Suppressor macrophage treated with lipopolysaccharide for 4 hours (primary cell): ENCODE results near the gene ZNF615.
"Not testable (repeated sequence)": the region's sequence is repeated elsewhere in the genome, so short reads cannot be mapped to it uniquely, and the experiment has no call there.

ENCODE experiments used
- DNase-seq: peaks from one replicate; pipeline ENCODE4 v3.0.0-alpha.2; 2020

The ZNF615 gene

DNA sequence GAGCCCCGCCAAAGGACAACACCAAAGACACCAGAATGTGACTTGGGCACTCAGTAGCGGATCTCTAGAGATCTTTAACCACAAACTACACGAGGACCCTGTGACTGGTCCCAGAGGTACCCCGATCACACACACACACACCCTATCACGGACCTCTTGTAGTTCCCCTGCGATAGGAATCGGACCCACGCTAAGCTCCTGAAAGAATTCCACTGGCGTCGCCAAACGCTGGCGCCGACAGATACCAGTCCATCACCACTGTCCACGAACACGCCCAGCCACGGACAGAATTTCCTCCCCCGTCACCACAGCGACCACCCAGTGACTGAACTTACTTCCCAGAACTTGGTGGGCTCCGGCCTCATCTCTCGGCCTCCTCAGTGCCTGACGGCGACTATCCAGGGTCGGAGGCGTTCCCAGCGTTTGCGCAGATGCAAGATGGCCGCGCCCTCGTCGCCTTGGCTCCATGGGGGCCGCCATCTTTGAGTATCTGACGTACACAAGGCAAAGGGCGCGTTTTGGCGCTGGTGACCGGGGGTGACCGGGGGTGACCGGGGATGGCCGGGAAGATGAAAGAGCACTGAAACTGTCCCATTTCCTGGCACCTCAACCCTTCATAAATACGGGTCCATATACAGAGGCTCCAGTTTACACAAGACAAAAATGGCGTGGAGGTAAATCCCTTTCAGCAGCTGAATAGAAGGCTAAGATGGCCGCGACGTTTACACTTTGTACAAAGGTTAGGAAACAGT lies at the start of gene ZNF615:
TSS of gene ZNF615 (minus strand) at position 406 of the 752 bp plus-strand sequence. CDS start 4,500 bp downstream, outside the sequence.
- DNase-seq = peak; percentile 93

DNA sequence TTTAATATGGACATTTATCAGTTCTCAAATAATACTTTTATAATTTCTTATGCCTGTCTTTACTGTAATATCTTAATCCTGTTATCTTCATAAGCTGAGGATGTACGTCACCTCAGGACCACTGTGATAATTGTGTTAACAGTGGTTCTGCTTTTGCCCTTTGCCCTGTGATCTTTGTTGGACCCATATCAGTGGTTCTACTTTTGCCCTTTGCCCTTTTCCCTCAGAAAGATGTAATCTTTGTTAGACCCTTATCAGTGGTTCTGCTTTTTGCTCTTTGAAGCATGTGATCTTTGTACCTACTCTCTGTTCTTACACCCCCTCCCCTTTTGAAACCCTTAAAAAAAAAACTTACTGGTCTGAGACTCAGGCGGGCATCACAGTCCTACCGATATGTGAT lies 48.5 kb upstream of the ZNF615 start:
- not testable (repeated sequence) for DNase-seq

DNA sequence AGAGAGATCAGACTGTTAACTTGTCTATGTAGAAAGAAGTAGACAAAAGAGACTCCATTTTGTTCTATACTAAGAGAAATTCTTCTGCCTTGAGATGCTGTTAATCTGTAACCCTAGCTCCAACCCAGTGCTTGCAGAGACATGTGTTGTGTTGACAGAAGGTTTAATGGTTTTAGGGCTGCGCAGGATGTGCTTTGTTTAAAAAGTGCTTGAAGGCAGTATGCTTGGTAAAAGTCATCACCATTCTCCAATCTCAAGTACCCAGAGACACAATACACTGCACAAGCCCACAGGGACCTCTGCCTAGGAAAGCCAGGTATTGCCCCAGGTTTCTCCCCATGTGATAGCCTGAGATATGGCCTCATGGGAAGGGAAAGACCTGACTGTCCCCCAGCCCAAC lies 43.7 kb upstream of the ZNF615 start:
- not testable (repeated sequence) for DNase-seq

DNA sequence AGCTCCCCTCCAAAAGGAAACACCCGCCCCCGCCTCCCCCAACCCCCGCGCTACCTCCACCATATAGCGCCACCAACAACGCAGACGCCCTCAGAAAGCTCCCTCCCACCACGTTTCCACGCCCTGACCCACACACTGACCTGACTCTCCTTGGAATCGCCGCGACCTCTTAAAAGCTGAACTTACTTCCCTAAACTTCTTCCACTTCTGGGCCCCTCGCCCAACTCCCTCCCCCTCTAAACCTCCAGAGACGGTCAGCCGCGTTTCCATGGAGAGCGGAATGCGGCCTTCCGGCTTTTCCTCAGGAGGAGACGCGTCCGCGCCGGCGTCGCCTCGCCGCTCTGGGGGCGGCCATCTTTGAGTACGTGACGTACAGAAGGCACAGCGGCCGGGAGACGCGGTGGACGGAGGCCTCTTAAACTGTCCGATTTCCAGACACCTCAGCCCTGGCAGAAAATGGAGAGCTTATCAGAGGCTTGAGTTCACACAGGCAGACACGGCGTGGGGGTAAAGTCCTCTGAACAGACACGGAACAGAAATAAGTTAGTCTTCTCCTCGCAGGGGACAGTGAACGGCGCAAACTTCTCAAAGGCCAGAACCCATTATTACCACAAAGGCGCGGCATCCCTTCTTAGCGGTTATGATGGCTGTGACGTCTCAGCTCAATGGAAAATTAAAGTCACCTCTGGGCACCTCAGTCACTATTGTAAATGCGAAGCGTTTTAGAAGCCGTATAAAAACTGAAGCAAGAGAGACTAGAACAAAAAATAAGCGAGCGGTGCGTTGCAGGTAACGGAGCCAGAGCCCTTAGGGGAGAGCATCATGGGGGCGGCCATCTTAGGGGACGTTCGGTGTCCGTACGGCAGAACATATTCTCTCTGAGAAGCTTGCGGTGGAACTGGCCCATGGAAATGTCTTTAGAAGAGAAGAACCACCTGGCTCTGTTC lies 40.8 kb upstream of the ZNF615 start, which contains the start of gene ZNF432:
TSS of gene ZNF432 (minus strand) at position 284 of the 947 bp plus-strand sequence. CDS start 1,970 bp downstream, outside the sequence.
- peak; percentile 98 for DNase-seq

DNA sequence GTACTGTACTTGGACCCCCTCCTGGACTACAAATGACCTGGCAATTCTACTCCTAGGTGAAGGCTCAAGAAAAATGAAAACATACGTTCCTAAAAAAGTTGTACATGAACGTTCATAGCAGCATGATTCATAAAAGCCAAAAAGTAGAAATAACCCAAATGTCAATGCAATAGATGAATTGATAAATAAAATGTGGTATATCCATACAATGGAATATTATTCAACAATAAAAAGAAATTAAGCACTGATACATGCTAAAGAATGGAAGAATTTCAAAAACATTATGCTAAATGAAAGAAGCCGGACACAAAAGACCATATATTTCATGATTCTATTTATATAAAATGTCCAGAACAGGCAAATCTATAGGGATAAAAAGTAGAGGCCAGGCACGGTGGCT lies 31.2 kb upstream of the ZNF615 start:
- no peak for DNase-seq

DNA sequence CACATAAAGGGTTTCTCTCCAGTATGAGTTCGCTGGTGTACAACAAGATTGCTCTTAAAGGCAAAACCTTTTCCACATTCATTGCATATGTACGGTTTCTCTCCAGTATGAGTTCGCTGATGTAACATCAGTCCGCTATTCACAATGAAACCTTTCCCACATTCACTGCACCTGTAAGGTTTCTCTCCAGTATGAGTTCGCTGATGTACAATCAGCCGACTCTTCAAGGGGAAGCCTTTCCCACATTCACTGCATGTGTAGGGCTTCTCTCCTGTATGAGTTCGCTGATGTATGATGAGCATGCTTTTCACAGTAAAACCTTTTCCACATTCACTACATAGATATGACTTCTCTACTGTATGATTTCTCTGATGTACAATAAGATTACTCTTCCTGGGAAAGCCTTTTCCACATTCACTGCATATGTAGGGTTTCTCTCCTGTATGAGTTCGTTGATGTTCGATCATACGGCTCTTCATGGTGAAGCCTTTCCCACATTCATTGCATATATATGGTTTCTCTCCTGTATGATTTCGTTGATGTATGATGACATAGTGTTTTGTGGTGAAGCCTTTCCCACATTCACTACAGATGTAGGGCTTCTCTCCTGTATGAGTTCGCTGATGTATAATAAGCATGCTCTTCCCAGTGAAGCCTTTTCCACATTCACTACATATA lies 26.2 kb upstream of the ZNF615 start:
- no peak for DNase-seq

DNA sequence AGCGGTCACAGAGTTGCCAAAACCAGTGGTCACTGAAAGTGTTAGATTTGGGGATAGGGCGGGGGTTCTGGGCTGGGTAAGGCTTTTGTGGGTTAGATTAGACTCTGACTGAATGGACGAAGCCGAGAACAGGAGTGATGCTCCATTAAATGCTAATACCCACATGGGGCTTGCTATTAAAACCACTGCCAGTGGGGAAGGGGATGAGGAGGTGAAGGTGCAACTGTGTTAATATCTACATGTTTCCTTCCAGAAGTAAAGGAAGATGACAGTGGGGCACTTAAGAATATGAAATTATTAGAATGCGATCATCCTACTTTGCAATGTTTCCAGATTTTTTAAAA lies 20.7 kb upstream of the ZNF615 start:
- no peak for DNase-seq

DNA sequence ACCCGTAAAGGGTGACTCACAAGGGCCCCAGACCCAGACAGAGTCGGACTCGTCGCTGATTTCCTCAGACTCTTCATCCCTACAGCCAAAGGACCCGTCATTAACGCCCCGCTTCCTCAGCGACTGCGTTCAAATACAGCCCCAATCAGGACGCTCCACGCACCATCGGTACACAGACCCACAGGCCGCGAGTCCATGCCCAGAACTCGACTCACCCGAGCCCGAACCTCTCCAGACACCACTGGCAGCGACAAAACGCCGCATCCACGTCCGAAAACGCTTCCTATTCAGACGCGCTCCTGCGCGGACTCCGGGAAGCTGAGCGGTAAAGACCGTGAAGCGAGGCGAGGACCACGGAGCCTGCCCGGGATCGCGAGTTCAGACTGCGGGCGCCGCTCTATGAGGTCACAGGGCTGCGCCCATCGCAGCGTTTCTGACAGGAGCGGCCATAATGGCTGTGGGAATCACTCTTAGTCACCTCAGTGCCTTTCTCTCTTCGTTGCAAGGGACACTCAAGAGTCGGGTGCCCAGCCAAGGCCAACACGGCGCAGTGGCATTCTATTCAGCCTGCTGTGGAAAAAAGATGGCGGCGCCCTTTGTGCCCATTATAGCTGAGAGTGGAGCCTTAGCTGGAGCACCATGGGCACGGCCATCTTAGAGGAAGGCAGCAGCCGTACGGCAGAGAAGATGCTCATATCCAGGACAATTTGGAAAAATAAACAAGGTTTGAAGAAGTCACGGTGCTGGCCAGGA lies 20.2 kb upstream of the ZNF615 start, which contains the start of gene ZNF614:
TSS of gene ZNF614 (minus strand) at position 353 of the 753 bp plus-strand sequence. CDS start 2,634 bp downstream, outside the sequence.
- DNase-seq = peak; percentile 89

DNA sequence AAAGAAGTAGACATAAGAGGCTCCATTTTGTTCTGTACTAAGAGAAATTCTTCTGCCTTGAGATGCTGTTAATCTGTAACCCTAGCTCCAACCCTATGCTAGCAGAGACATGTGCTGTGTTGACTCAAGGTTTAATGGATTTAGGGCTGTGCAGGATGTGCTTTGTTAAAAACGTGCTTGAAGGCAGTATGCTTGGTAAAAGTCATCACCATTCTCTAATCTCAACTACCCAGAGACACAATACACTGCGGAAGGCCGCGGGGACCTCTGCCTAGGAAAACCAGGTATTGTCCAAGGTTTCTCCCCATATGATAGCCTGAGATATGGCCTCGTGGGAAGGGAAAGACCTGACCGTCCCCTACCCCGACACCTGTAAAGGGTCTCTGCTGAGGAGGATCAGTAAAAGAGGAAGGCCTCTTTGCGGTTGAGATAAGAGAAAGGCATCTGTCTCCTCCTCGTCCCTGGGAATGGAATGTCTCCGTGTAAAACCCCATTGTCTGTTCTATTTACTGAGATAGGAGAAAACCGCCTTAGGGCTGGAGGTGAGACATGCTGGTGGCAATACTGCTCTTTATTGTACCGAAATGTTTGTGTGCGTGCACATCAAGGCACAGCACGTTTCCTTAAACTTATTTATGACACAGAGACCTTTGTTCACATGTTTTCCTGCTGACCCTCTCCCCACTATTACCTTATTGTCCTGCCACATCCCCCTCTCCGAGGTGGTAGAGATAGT lies 18.4 kb upstream of the ZNF615 start:
- DNase-seq = not testable (repeated sequence)

DNA sequence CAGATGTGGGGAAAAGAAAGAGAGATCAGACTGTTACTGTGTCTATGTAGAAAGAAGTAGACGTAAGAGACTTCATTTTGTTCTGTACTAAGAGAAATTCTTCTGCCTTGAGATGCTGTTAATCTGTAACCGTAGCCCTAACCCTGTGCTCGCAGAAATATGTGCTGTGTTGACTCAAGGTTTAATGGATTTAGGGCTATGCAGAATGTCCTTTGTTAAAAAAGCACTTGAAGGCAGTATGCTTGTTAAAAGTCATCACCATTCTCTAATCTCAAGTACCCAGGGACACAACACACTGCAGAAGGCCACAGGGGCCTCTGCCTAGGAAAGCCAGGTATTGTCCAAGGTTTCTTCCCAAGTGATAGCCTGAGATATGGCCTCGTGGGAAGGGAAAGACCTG lies 16.5 kb upstream of the ZNF615 start:
- DNase-seq = not testable (repeated sequence)

DNA sequence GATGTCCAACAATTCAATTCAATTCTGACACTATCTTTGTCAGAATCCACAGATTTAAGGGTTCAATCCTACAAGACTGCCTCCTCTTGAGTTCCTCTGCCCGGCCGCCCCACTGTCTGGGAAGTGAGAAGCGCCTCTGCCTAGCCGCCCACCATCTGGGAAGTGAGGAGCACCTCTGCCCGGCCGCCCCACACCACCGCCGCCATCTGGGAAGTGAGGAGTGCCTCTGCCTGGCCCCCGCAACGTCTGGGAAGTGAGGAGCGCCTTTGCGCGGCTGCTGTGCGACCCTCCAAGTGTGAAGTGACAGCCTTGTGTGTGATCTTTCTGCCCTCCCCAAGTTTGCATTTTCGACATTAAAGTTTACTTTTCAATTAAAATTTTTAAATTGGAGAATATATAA lies 14.2 kb upstream of the ZNF615 start:
- no peak for DNase-seq

DNA sequence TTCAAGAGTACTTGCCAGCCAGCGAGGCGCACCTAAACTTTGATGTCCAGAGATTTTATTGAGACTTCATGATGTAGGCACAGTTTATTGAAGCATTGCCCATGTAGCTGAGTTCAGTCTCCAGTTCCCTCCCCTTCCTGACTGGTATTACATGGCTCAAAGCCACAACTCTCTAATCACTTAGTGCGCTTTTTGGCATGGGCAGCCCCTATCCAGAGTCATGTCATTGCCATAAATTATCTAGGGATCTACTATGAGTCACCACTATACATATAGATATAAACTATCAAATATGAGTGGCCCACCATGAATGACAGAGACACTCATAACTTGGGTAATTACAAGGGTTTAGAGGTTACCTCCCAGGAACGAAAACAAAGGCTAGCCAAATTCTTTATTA lies 12.5 kb upstream of the ZNF615 start:
- no peak for DNase-seq

DNA sequence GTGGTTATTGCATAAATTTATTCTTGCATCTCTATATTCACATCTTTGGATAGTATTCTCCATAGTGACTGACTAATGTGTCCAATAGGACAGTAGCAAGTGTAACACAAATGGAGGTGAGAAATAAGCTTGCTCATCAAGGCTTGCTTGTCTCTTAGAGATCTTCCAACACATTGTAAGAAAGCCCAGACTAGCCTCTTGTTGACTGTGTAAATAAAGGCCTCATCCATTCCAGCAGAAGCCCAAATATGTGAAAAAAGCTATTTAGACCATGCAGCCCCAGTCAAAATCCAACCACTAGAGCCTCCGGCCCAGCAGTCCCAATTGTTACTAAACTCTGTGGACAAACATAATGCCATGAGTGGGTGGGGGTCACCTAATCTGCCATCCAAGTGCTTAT lies 2.7 kb upstream of the ZNF615 start:
- no peak for DNase-seq

DNA sequence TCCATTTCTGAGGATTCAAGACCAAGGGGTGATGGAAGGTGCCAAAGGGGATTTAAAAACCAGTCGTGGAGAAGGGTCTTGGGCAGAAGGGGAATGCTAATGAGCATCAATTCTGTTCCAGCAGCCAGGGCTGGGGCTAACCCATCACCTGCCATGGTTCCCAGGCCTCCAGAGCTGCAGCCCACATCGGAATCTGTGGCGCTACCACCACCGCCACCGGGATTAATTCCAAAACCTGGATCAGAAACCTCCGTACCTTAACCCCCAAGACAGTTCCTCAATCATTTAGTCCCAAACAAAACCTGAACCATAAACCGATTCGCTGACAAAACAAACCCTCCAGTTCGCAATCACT lies 583 bp downstream of the ZNF615 start:
- DNase-seq = no peak

DNA sequence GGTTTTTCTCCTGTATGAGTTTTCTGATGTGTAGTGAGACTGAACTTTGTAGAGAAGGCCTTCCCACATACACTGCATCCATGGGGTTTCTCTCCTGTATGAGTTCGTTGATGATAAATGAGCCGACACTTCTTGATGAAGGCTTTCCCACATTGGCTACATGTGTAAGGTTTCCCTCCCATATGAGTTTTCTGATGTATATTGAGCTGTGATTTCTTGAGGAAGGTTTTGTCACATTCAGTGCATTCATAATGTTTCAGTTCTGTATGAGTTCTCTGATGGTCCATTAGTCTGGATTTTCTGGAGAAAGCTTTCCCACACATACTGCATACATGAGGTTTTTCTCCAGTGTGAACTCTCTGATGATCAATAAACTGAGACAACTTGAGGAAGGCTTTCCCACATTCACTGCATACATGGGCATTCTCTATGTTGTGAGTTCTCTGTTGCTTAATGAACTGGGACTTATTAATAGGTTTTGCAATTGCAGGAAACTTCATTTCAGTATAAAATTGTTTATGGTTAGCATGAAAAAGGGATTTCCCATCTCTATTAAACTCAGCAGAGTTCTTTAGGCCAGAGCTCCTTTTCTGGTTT lies 13.9 kb downstream of the ZNF615 start:
- no peak for DNase-seq

DNA sequence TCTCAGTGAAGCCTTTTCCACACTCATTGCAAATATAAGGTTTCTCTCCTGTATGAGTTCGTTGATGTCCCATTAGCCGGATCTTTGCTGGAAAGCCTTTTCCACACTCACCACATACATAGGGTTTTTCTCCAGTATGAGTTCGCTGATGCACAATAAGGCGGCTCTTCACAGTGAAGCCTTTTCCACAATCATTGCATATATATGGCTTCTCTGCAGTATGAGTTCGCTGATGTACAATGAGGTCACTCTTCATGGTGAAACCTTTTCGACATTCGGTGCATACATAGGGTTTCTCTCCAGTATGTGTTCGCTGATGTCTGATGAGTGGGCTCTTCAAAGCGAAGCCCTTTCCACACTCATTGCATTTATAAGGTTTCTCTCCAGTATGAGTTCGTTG lies 14.6 kb downstream of the ZNF615 start:
- DNase-seq = no peak

DNA sequence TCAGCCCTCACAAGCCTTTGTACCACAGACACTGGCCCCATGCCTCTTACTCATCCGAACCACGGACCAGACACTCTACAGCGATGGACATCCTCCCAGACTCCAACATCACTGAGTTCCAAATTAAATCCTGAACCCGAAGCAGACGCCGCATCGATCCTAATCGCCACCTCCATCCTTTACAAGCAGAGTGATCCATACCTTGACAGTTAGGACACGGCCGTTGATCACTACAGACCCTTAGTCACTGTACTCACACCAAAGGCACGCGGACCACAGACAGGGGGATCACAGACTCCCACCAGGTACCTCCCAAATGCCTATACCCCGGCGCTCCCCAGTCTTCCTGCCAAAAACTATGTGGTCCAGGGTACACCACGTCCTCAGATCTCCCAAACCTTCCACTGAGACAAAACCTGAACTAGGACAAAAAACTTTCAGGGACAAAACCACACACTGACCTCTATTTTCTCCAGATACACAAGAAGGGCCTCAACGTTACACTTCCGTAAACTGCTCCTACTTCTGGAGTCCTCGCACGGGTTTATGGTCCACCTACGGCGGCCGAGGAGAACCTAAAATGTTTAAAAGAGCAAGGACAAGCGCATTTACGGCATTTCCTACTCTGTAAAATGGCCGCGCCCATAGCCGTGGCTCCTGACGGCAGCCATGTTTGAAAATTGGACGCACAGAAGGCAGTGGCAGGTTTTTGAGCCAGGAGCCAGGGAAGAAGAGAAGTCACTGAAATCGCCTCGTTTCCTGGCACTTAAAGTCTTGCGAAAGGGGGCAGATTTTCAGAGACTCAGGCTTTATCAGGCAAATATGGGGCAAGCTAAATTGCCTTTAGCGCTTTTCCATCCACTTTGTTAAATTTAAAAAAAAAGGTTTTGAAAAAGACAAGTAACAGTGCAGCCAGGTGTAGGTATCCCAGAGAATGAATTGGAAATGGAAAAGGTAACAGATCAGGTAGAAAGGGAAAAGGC lies 21.4 kb downstream of the ZNF615 start, which contains the start of gene ZNF350:
TSS of gene ZNF350 (minus strand) at position 532 of the 983 bp plus-strand sequence. CDS start 12,480 bp downstream, outside the sequence.
- peak; percentile 96 for DNase-seq

DNA sequence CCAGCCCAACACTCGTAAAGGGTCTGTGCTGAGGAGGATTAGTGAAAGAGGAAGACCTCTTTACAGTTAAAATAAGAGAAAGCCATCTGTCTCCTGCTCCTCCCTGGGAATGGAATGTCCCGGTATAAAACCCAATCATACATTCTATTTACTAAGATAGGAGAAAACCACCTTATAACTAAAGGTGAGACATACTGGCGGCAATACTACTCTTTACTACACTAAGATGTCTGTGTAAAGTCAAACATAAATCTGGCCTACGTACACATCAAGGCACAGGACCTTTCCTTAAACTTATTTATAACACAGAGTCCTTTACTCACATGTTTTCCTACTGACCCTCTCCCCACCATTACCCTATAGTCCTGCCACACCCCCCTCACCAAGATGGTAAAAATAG lies 24.6 kb downstream of the ZNF615 start:
- no peak for DNase-seq

DNA sequence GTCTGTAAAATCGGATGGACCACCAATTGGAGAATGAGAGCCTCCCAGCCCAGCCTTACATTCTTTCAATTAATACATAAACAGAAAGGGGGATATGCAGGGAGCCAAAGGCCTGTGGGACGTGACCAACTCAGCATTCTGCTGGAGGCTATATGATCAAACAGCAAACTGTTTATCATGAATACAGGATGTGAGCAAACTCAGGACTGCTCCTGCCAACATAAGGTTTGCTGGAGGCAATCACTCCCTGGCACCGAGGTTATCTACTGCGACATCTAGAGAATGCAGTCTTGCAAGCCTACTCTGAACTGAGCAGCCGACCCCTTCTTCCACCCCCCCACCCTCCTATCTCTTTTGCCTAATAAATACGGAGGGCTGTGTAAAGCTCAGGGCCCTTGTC lies 27.1 kb downstream of the ZNF615 start:
- DNase-seq = not testable (repeated sequence)
